Prostate gland (tissue), 2 donors: ENCODE data around the gene ITPR1.

Source experiments
- POLR2A ChIP-seq: fragments of 450-650 bp; IDR thresholded peaks from one replicate; pipeline ENCODE4 v1.6.1; 2016; ENCODE audit warnings: antibody characterized with exemption, mild to moderate bottlenecking
- POLR2AphosphoS5 ChIP-seq: sonication (generic); formaldehyde crosslinking; IDR thresholded peaks from one replicate; pipeline ENCODE4 v1.6.1; 2017; ENCODE audit warnings: antibody characterized with exemption
- TF ChIP-seq, protein P1 (sequence below), 4 experiments: fragments of 200-600 bp in 2 of 4; fragments of 450-650 bp in 2 of 4; sonication (generic) in 2 of 4; IDR thresholded peaks; 1 replicate in 3 of 4; 2 replicates in 1 of 4; pipeline ENCODE4 v1.5.1; 2016 to 2019; ENCODE audit warnings: antibody characterized with exemption in 4 of 4, mild to moderate bottlenecking in 2 of 4, moderate library complexity in 2 of 4

DNA sequence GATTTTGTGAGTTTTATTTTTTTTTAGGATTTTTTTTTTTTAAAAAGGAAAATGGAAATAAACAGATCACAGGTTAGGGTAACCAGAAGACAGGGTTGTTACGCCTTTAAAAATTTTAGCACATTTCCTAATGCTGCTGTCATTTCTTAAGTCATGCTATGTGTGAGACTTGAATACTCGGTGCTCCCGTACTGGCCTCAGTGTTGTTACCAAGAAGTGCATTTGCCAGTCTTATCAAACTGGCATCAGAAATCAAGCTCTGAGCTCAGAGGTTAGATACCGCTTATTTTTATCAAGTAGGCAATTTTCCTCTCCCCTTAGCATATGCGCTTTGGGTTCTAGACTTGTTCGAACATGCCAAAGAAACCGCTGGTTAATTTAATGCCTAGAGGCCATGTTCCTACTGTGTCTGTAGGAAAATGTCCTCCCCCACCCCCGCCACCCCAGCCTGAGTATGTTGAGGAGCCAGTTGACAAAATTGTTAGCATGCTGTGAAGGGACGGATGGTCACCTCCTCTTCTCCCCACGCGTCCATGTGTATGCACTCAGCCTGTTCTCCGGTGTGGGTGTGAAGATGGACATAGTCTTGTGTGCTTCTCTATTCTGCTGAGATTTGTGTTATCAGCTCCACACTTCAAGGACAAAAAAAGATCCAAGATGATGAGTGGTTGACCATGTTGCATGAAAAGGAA, 88.9 kb downstream of the ITPR1 start:
- TF ChIP-seq, protein P1, sequence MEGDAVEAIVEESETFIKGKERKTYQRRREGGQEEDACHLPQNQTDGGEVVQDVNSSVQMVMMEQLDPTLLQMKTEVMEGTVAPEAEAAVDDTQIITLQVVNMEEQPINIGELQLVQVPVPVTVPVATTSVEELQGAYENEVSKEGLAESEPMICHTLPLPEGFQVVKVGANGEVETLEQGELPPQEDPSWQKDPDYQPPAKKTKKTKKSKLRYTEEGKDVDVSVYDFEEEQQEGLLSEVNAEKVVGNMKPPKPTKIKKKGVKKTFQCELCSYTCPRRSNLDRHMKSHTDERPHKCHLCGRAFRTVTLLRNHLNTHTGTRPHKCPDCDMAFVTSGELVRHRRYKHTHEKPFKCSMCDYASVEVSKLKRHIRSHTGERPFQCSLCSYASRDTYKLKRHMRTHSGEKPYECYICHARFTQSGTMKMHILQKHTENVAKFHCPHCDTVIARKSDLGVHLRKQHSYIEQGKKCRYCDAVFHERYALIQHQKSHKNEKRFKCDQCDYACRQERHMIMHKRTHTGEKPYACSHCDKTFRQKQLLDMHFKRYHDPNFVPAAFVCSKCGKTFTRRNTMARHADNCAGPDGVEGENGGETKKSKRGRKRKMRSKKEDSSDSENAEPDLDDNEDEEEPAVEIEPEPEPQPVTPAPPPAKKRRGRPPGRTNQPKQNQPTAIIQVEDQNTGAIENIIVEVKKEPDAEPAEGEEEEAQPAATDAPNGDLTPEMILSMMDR (IDR thresholded peaks at IDR 0.05) = no peak
- TF ChIP-seq POLR2A (no peak), POLR2AphosphoS5 (no peak)
